C4-2B (cell line): Measurements from ENCODE around the gene REXO2.

Experiments
- ZFX ChIP-seq: fragments of 450-650 bp; IDR thresholded peaks from 2 replicates; pipeline ENCODE4 v1.6.1; 2017
- TF ChIP-seq, protein P1 (sequence below): fragments of 450-650 bp; conservative IDR thresholded peaks from 2 replicates; pipeline ENCODE4 v1.5.1; 2017; ENCODE audit warnings: mild to moderate bottlenecking

GRCh38 chr11:114392735-114393667, 46.3 kb upstream of the REXO2 start:
- TF ChIP-seq, protein P1, sequence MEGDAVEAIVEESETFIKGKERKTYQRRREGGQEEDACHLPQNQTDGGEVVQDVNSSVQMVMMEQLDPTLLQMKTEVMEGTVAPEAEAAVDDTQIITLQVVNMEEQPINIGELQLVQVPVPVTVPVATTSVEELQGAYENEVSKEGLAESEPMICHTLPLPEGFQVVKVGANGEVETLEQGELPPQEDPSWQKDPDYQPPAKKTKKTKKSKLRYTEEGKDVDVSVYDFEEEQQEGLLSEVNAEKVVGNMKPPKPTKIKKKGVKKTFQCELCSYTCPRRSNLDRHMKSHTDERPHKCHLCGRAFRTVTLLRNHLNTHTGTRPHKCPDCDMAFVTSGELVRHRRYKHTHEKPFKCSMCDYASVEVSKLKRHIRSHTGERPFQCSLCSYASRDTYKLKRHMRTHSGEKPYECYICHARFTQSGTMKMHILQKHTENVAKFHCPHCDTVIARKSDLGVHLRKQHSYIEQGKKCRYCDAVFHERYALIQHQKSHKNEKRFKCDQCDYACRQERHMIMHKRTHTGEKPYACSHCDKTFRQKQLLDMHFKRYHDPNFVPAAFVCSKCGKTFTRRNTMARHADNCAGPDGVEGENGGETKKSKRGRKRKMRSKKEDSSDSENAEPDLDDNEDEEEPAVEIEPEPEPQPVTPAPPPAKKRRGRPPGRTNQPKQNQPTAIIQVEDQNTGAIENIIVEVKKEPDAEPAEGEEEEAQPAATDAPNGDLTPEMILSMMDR, result no peak
- TF ChIP-seq ZFX, result no peak
